Measurements from ENCODE around the gene SMURF1.
"Not testable (repeated sequence)": the region's sequence is repeated elsewhere in the genome, so short reads cannot be mapped to it uniquely, and the experiment has no call there.

The SMURF1 gene

DNA sequence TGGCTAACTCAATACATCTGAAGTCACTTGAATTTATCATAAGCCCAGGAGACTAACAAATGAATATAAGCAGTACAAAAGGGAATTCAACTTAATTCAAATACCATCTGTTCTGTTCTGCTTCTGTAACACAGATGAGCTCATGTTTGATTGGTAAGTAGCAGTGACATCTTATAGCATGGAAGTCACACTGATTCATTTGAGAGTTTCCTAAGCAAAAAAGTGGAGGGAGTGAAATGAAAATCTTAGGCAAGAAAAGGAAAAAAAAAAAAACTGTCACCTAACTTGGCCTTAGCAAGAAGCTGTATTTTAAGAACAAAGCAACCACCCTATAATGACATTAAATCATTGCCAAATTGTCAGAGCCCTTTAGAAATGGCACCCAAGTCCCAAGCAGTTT is 49.5 kb downstream of the SMURF1 start:
- DNase-seq, result no peak

DNA sequence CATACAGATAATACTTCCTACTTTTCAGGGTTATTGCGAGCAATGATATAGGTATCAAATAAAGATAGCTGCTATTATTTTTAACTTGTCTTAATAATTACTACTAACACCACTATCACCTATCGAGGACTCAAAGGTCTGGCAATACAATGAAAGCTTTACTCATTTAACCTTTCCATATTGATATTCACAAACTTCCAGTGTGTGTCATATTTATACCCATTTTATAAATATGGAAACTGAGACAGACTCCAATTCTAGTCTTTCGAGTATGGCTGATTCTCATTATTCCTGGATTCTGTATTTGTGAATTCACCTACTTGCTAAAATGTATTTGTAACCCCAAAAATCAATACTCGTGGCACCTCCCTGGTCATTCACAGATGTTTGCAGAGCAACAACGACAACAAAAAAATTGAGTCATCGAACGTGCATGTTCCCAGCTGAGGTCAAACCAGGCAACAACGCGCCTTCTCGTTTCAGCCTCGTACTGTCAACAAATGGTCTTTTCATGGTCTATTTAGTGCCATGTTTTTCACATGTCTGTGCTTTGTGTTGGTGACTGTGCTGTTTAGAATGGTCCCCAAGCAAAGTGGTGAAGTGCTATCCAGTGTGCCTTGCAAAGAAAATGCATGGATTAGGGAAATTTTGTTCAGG is 51.7 kb downstream of the SMURF1 start:
- DNase-seq, result peak; percentile 74

DNA sequence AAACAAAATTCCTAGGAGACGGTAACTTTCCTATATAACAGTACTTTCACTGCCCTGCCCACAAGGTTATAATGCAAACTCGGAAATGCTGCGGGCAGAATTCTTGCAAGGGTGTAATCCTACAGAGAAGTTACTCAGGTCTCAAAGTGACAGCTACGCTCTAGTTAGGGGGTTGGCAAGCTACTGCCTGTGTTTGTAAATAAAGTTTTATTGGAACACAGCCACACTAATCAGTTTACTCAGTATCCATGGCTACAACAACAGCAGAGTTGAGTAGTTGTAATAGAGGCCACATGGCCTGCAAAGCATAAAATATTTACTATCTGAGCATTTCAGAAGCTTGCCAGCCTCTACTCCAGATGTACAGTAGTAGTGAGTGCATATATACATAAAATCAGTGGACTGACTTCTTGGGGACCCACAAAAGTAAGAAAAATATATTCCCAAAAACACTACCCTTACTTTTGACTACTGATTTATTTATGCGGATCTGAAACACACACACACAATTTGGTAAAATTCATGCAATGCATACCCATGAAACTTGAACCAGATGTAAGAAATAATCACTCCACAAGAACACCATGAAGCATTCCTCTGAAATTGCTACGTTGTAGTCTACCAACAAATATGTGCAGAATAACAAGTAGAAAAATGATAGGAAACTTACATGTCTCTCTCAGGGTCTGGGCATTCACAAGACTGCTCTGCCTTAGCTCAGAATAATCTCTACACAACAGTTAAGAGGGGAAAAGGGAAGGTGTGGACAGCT is 53.0 kb downstream of the SMURF1 start:
- DNase-seq, result no peak

GRCh38 chr7:99089914-99090629 is 53.8 kb downstream of the SMURF1 start:
- no peak for DNase-seq

- DNase-seq, result no peak
Measured at GRCh38 chr7:99086944-99087343, 57.0 kb downstream of the SMURF1 start.

GRCh38 chr7:99086532-99086931 is 57.4 kb downstream of the SMURF1 start:
- no peak for DNase-seq

DNA sequence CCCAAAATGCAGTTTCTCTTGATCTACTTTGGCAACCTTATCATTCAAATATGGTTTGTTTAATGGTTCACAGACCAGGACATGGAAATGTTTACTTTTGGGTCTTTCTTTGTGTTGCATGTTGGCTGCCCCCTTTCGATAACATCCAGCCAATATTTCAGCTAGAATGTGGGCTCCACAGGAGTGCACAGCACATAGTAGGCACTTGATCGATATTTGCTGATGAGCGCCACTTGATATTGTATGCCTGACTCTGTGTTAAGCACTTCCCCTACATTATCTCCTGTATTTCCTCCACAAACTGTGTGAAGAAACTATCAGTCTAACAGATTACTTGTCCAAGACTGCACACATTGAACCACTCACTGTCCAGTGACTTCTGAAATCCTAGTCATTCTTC is 60.2 kb downstream of the SMURF1 start:
- DNase-seq, result no peak

- DNase-seq, result no peak
Measured at GRCh38 chr7:99083068-99083651, 60.7 kb downstream of the SMURF1 start.

GRCh38 chr7:99080679-99081078 is 63.2 kb downstream of the SMURF1 start:
- DNase-seq, result no peak

DNA sequence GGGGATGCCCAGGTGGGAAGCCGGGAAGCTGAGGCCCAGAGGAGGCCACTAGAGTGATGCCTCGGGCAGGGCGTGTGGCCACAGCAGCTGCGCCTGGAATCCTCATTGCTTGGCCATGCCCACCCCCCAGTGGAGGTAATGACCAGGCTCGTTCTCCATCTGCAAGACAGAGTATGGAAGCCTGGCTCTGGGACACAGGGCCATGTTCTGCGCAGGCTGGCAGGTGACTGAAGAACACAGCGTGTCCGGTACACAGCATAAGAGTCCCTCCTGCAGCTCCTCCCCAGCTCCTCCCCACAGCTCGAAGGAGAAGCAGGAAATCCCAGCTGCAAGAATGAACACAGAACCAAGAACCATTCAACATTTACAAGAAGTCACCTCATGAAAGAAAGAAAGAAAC is 64.8 kb downstream of the SMURF1 start:
- DNase-seq, result no peak

- no peak for DNase-seq
Measured at GRCh38 chr7:99078416-99078815, 65.5 kb downstream of the SMURF1 start.

GRCh38 chr7:99076615-99077014 is 67.3 kb downstream of the SMURF1 start:
- DNase-seq, result no peak

DNA sequence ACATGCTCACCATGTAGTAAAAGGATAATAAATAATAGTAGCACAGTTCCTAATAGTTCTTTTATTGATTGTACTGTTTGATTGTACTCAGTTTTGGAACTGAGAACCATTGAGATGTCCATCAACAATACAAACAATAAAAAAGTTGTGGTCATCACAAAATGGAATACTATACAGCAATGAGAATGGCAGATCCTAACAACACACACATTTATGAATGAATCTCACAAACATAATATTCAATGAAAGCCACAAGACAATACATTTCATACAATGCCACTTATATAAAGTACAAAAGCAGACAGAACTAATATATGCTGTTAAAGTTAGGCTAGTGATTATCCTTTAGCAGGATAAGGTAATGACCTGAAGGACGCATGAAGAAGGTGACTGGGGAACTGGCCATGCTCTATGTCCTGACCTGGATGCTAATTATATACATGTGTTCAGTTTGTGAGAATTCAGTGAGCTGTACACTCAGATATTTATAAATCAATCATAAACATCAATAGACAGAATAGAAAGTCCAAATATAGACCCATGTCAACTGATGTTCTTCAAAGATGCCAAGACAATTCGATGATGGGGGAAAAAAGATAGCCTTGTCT is 70.0 kb downstream of the SMURF1 start:
- no peak for DNase-seq

- no peak for DNase-seq
Measured at GRCh38 chr7:99072126-99072525, 71.8 kb downstream of the SMURF1 start.

- DNase-seq, result no peak
Measured at GRCh38 chr7:99070361-99070760, 73.5 kb downstream of the SMURF1 start.

- no peak for DNase-seq
Measured at GRCh38 chr7:99061001-99061776, 82.7 kb downstream of the SMURF1 start.

DNA sequence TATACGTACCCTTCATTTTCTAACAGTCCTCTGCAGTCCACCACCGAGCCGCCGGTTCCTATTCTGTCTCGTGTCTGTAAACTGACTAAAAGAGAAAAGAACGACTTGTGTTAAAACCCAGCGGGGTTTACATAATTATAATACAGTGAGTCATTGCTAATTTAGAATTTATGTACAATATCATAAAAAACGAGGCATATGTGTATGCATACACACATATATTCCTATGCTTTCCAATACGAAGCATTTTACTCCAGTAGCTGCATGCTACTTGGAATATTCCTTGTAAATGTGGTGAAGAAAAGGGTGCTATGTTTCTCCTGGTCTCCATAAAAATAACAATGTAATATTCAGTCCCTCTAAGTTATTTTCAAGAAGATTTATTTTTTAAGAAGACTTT is 89.1 kb downstream of the SMURF1 start:
- no peak for DNase-seq

DNA sequence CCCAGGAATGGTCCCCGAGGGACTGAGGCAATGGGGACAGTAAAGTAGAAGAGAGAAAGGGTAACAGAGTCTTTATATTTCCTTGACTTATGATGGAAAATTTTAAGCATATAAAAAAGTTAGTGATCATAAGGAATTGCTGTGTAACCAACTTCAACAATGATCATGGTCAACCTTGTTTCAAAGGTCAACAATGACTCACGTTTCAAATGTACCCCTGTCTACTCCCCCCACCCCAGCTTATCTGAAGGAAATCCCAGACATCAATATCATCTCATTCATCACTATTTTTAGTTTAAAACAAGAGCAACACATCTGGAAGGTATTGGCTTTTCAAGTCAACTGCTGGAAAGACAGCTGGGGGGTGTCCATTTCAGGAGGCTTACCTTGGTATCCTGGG is 92.9 kb downstream of the SMURF1 start:
- no peak for DNase-seq

DNA sequence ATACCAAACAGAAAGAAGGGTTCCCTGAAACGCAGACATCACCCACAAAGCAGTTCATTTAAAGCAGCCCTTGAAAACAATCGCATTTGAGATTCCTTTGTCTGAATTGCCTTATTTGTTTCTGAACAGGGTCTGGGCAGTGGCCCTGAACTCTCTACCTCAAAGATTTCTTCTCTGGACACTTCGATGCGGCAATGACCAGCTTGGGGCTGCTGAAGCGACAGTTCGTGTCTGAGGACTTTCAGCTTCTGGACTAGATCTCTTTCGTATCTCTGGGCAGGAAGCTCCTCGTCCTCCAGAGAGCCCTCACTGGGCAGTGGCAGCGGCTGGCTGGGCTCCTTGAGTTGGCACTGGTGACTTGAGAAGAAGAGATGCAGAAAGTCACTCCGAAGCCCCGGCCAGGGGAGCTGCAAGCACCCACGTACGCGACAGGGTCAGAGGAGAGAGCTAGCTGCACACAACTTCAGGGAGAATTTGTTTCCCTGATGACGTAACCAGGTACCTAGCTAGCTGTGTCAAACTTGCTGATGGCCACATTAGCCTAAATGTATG is 96.3 kb downstream of the SMURF1 start:
- DNase-seq, result no peak

GRCh38 chr7:99046722-99047121 is 97.2 kb downstream of the SMURF1 start:
- DNase-seq, result no peak

DNA sequence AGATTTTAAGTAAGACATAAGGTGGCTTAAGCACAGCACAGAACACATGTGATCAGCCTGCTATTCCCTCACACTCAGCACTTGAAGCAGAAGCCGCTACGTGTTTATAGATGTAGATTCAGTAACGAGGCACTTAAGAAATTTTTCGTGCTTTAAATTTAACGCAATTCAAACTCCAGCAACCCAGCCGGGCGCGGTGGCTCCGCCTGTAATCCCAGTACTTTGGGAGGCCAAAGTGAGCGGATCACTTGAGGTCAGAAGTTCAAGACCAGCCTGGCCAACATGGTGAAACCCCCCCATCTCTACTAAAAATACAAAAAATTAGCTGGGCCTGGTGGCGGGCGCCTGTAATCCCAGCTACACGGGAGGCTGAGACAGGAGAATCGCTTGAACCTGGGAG is 97.6 kb downstream of the SMURF1 start:
- not testable (repeated sequence) for DNase-seq

DNA sequence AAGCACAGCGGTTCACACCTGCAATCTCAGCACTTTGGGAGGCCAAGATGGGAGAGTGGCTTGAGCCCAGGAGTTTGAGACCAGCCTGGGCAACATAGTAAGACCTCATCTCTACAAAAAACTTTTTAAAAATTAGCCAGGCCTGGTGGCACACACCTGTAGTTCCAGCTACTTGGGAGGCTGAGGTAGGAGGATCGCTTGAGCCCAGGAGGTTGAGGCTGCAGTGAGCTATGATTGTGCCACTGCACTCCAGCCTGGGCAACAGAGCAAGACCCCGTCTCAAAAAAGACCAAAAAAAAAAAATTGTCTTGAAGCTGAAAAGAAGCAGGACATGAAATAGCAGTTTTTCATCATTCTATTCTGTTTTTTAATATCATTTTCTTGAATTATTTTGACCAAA is 99.0 kb downstream of the SMURF1 start:
- DNase-seq, result not testable (repeated sequence)
